IMR-90 (cell line): Measurements from ENCODE around the gene PPP1CA. TPM values are rescaled to one million over a fixed set of nuclear protein-coding genes. Genes with fewer than 3 reads are reported as not detected.
A peak's percentile ranks its signal among the peaks of the same experiment; 100 is the strongest.

Source experiments
- ATAC-seq: fragments of 200-7000 bp; cut with Tn5 transposase; 2 replicates; pipeline ENCODE4 v1.9.1; 2020; ENCODE audit warnings: low read depth, mild to moderate bottlenecking, moderate library complexity
- BruUV-seq: library from RNA; stranded (reverse); fragments of 400-500 nt; replicated peaks from 2 replicates; lab custom pipeline; 2021; lab: Mats Ljungman, UMichigan
- CTCF ChIA-PET: fragments of 300-600 bp; formaldehyde crosslinking; extraction: SDS; loops from one replicate; lab custom pipeline; 2021; ENCODE audit warnings: antibody characterized with exemption; lab: Yijun Ruan, JAX
- POLR2A ChIA-PET: fragments of 300-600 bp; sonication (Branson Sonifier 250); formaldehyde crosslinking; loops from one replicate; lab custom pipeline; 2022; ENCODE audit warnings: antibody characterized with exemption; ENCODE audit not compliant: unreplicated experiment; lab: Charles Lee
- DNase-seq: peaks from one replicate; pipeline ENCODE4 v3.0.0; 2013
- H2AFZ ChIP-seq: replicated peaks from 2 replicates; pipeline ENCODE3; 2013; ENCODE audit warnings: low read length, mild to moderate bottlenecking; ENCODE audit not compliant: poor library complexity
- H2AK5ac ChIP-seq: 2 replicates; pipeline ENCODE4 v1.6.1; 2013; ENCODE audit warnings: low read depth, low read length, inconsistent platforms
- H2AK9ac ChIP-seq: replicated peaks from 2 replicates; pipeline ENCODE3; 2013; ENCODE audit warnings: mild to moderate bottlenecking, low read depth, low read length, moderate library complexity; ENCODE audit not compliant: poor library complexity
- H2BK120ac ChIP-seq: 2 replicates; pipeline ENCODE4 v1.6.1; 2013; ENCODE audit warnings: low read depth, low read length, inconsistent platforms
- H2BK15ac ChIP-seq: 3 replicates; pipeline ENCODE4 v1.6.1; 2013; ENCODE audit warnings: low read depth, low read length, inconsistent platforms
- H2BK20ac ChIP-seq: 2 replicates; pipeline ENCODE4 v1.6.1; 2013; ENCODE audit warnings: low read depth, mild to moderate bottlenecking, inconsistent platforms, low read length, moderate library complexity
- H2BK5ac ChIP-seq: 2 replicates; pipeline ENCODE4 v1.6.1; 2013; ENCODE audit warnings: mild to moderate bottlenecking, low read depth, low read length, inconsistent platforms; ENCODE audit not compliant: poor library complexity, severe bottlenecking
- H3K14ac ChIP-seq: replicated peaks from 2 replicates; pipeline ENCODE4 v1.6.1; 2013; ENCODE audit warnings: low read depth, low read length, inconsistent platforms
- H3K18ac ChIP-seq: 2 replicates; pipeline ENCODE4 v1.6.1; 2013; ENCODE audit warnings: low read depth, low read length, control low read depth
- H3K23ac ChIP-seq: 2 replicates; pipeline ENCODE4 v1.6.1; 2013; ENCODE audit warnings: low read depth, low read length, inconsistent platforms
- H3K27ac ChIP-seq: 2 replicates; pipeline ENCODE4 v1.5.1; 2013; ENCODE audit warnings: mild to moderate bottlenecking, control low read depth, low read length; ENCODE audit not compliant: insufficient read depth
- H3K27me3 ChIP-seq: 2 replicates; pipeline ENCODE4 v1.6.1; 2013; ENCODE audit warnings: low read length; ENCODE audit not compliant: control insufficient read depth, insufficient read depth
- H3K36me3 ChIP-seq: 2 replicates; pipeline ENCODE4 v1.6.1; 2013; ENCODE audit warnings: low read length, mixed read lengths; ENCODE audit not compliant: control insufficient read depth, insufficient read depth
- H3K4ac ChIP-seq: 2 replicates; pipeline ENCODE4 v1.6.1; 2013; ENCODE audit warnings: low read depth, low read length, inconsistent platforms
- H3K4me1 ChIP-seq: 2 replicates; pipeline ENCODE4 v1.6.1; 2013; ENCODE audit warnings: low read length, mixed read lengths; ENCODE audit not compliant: control insufficient read depth, insufficient read depth
- H3K4me2 ChIP-seq: 2 replicates; pipeline ENCODE4 v1.6.1; 2013; ENCODE audit warnings: low read depth, mild to moderate bottlenecking, control low read depth, low read length, moderate library complexity
- H3K4me3 ChIP-seq: 2 replicates; pipeline ENCODE4 v1.5.1; 2013; ENCODE audit warnings: low read depth, mild to moderate bottlenecking, control low read depth, low read length, moderate library complexity; ENCODE audit not compliant: insufficient read depth
- H3K56ac ChIP-seq: 2 replicates; pipeline ENCODE4 v1.6.1; 2013; ENCODE audit warnings: low read length, inconsistent platforms; ENCODE audit not compliant: insufficient read depth; ENCODE audit errors: extremely low read depth
- H3K79me1 ChIP-seq, 2 experiments: 2 replicates each; pipeline ENCODE4 v1.6.1; 2013; ENCODE audit warnings: low read length in 2 of 2, inconsistent platforms in 1 of 2, low read depth in 1 of 2
- H3K9ac ChIP-seq: 2 replicates; pipeline ENCODE4 v1.6.1; 2013; ENCODE audit warnings: low read depth, low read length, control low read depth
- H3K9me1 ChIP-seq: 2 replicates; pipeline ENCODE4 v1.6.1; 2013; ENCODE audit warnings: low read length, inconsistent platforms; ENCODE audit not compliant: insufficient read depth
- H3K9me3 ChIP-seq: 2 replicates; pipeline ENCODE4 v1.6.1; 2013; ENCODE audit warnings: low read length; ENCODE audit not compliant: control insufficient read depth, insufficient read depth
- H4K20me1 ChIP-seq: 2 replicates; pipeline ENCODE4 v1.6.1; 2013; ENCODE audit warnings: low read length, inconsistent platforms; ENCODE audit not compliant: insufficient read depth
- H4K5ac ChIP-seq: 2 replicates; pipeline ENCODE4 v1.6.1; 2013; ENCODE audit warnings: mild to moderate bottlenecking, low read depth, low read length, control low read depth
- H4K8ac ChIP-seq, 2 experiments: 2 replicates each; pipeline ENCODE4 v1.6.1; 2013; ENCODE audit warnings: low read depth in 2 of 2, low read length in 2 of 2, control low read depth in 1 of 2, inconsistent platforms in 1 of 2
- H4K91ac ChIP-seq: 2 replicates; pipeline ENCODE4 v1.6.1; 2013; ENCODE audit warnings: low read depth, low read length, inconsistent platforms; ENCODE audit not compliant: insufficient read depth
- MXI1 ChIP-seq: IDR thresholded peaks from 2 replicates; pipeline ENCODE4 v1.6.1; 2012; ENCODE audit warnings: low read depth, mild to moderate bottlenecking, low read length, moderate library complexity, borderline replicate concordance
- NFE2L2 ChIP-seq: fragments of 150-350 bp; IDR thresholded peaks from 2 replicates; pipeline ENCODE4 v1.6.1; 2016; ENCODE audit warnings: low read depth, mild to moderate bottlenecking, low read length
- RAD21 ChIP-seq: IDR thresholded peaks from 2 replicates; pipeline ENCODE4 v1.6.1; 2012; ENCODE audit warnings: low read length, improper control_type of control experiment
- RFX5 ChIP-seq: IDR thresholded peaks from 2 replicates; pipeline ENCODE4 v1.8.0; 2012; ENCODE audit warnings: low read depth, mild to moderate bottlenecking, low read length, moderate library complexity
- WGBS, 2 experiments: methylation state at CpG; one replicate each; pipeline versions ENCODE4 v1.1.5 to v1.1.7; 2013; ENCODE audit warnings: missing lambda C conversion rate in 2 of 2; ENCODE audit not compliant: insufficient read length in 1 of 2; ENCODE audit errors: extremely low coverage in 2 of 2; 5-methylcytosine and 5-hydroxymethylcytosine counted together
- dilution Hi-C: fragments of 300-500 bp; cut with HindIII; formaldehyde crosslinking; loops from one replicate; pipeline ENCODE4 v1.14.3; 2018; ENCODE audit warnings: low sequenced_read_pairs; ENCODE audit not compliant: unreplicated experiment
- in situ Hi-C: fragments of 300-500 bp; cut with MboI; formaldehyde crosslinking; loops from 3 replicates; pipeline ENCODE4 v1.14.3; 2019; ENCODE audit warnings: low sequenced_read_pairs, inconsistent platforms, mixed read lengths
- intact Hi-C: fragments of 100-400 bp; cut with micrococcal nuclease; formaldehyde crosslinking; loops from 2 replicates; pipeline ENCODE4 v1.10.0; 2022
- polyA plus RNA-seq, 3 experiments: library from polyadenylated mRNA; depleted of rRNA; stranded (reverse); fragments of >200 nt; gene quantifications; 2 replicates each; pipeline ENCODE4 v1.2.3, GENCODE V29; 2012; ENCODE audit warnings: low replicate concordance in 1 of 3
- total RNA-seq: library from RNA; depleted of rRNA; stranded (reverse); fragments of >200 nt; gene quantifications from 2 replicates; pipeline ENCODE4 v1.2.3, GENCODE V29; 2012

PPP1CA gene
- total and polyA plus RNA-seq, 2 of the 4 experiments (the other 2 are of a cell fraction): 228 to 313 TPM

- no peak overlapping the region for H3K23ac ChIP-seq
- peak overlapping the region; percentile 91 for H2AK9ac ChIP-seq
- peak overlapping the region; percentile 61; the same call in 1 of the 3 replicates for H2BK15ac ChIP-seq
- H3K27ac ChIP-seq: peak overlapping the region; percentile 18
- no peaks in the 10 kb centered on the region for H4K20me1 ChIP-seq
- peak overlapping the region; percentile 38 for H2BK5ac ChIP-seq
- H3K9me3 ChIP-seq: no peaks in the 10 kb centered on the region
- peak overlapping the region; percentile 65 for H4K5ac ChIP-seq
- peak overlapping the region; percentile 80 for H4K91ac ChIP-seq
- H3K4me2 ChIP-seq: no peak overlapping the region
- peak overlapping the region; percentile 83 for H3K14ac ChIP-seq
- DNase-seq (no peak), ATAC-seq (peak; percentile 40)
- intact Hi-C loops (no loop called here), in situ Hi-C loops (loop anchor here (5.0 kb wide), 1 partner anchor 117 kb away; no protein-coding TSS in a partner anchor), dilution Hi-C loops (no loop called here)
- POLR2A ChIA-PET: interaction anchor here (0.6 to 1.2 kb wide), 2 partner anchors 27 to 1877 kb away, joined by 3 read pairs; no protein-coding TSS in a partner anchor
- 0 out of 2 replicates have a peak overlapping the region, but pooled peaks have one; percentile 9 for H3K9ac ChIP-seq
- WGBS, 2 experiments: 67% methylated on average over 8 of the region's 23 CpGs; no CpG with 5 or more reads in 1 of the 2 experiments
- peak overlapping the region; percentile 82 for H2BK120ac ChIP-seq
- H2AFZ ChIP-seq: peak overlapping the region; percentile 81
- H3K79me1 ChIP-seq: 0 out of 4 replicates have a peak, but pooled peaks cover 0 to 4% of the 10 kb centered on the region in 2 experiments
- no peak overlapping the region for H3K56ac ChIP-seq
- peak overlapping the region; percentile 37 for H3K18ac ChIP-seq
- H3K4me3 ChIP-seq: no peak overlapping the region
- CTCF ChIA-PET: interaction anchor here (1.2 to 7.8 kb wide), 2 partner anchors 26 to 33 kb away, joined by 4 to 128 read pairs; partner anchors contain the start of gene POLD4
- peak overlapping the region; percentile 7 to 81; a peak in 3 of 4 replicates for H4K8ac ChIP-seq
- peak overlapping the region; percentile 93 for H2AK5ac ChIP-seq
- H3K4ac ChIP-seq: peak overlapping the region; percentile 84
- peaks cover 24% of the 10 kb centered on the region for H3K4me1 ChIP-seq
- no TSS peak for BruUV-seq
- H3K36me3 ChIP-seq: no peaks in the 10 kb centered on the region
- peak overlapping the region; percentile 68 for H2BK20ac ChIP-seq
- peaks cover 8% of the 10 kb centered on the region for H3K9me1 ChIP-seq
- no peak for TF ChIP-seq MXI1
- TF ChIP-seq NFE2L2: peak; percentile 46
- no peak for TF ChIP-seq RFX5
- no peak for TF ChIP-seq RAD21
- H3K27me3 ChIP-seq: no peaks in the 10 kb centered on the region
These were observed 22.3 kb downstream of the PPP1CA start for GRCh38 chr11:67379061-67380058.
